Eye (tissue), 1 donor: ENCODE data around the gene DNAJC11.
"Not testable (repeated sequence)": the region's sequence is repeated elsewhere in the genome, so short reads cannot be mapped to it uniquely, and the experiment has no call there.

ENCODE experiments used
- DNase-seq: peaks from one replicate; pipeline ENCODE4 v3.0.0-alpha.2; 2015

Gene DNAJC11

DNA sequence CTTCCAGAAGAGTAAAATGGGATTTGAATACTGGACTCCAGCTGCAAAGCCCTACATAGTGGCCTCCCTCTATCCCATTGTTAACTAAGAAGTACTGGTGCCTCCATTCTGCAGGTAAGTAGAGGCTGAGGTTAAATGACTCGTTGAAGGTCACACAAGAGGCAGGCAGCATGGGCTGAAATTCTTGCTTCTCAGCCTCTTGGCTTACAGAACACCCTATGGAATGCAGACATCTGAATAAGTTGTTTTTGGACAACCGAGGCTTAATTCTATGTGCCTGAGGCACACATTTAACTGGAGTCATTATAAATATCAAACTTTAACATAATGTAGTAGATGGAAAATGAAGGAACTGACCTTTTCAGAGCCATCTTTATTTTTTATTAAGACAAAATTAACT lies 5.7 kb downstream of the DNAJC11 start:
- no peak for DNase-seq

- no peak for DNase-seq
Measured at GRCh38 chr1:6694121-6694713, 7.4 kb downstream of the DNAJC11 start.

DNA sequence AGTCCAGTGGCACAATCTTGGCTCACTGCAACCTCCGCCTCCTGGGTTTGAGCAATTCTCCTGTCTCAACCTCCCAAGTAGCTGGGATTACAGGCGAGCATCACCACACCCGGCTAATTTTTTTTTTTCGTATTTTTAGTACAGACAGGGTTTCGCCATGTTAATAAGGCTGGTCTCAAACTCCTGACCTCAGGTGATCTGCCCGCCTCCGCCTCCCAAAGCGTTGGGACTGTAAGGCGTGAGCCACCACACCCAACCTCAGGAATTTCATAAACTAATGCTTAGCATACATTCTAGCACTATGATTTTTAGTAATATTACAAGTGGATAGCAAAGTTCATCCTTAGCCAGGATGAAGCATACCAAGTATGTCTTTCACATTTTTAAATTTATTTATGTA lies 8.7 kb downstream of the DNAJC11 start:
- no peak for DNase-seq

GRCh38 chr1:6691507-6691906 lies 10.1 kb downstream of the DNAJC11 start:
- DNase-seq = no peak

DNA sequence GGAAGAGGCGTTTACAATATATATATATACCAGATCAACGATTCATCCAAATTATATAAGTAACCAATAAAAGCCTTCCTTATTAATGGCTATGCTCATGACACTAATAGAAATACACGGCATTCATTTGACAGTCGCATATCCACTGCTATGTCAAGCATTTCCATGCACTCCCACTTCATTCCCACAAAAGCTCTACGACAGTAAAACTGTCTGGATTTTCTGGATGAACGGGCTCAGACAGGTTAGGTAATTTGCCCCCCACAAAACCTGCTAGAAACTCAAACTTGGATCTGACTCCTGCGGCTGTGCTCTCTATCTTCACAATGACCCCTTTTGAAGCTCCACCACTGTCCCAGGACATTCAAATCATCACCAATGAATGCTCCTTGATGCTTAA lies 11.4 kb downstream of the DNAJC11 start:
- no peak for DNase-seq

- DNase-seq = no peak
Measured at GRCh38 chr1:6688757-6689156, 12.9 kb downstream of the DNAJC11 start.

GRCh38 chr1:6688001-6688400 lies 13.6 kb downstream of the DNAJC11 start:
- no peak for DNase-seq

GRCh38 chr1:6686294-6686693 lies 15.3 kb downstream of the DNAJC11 start:
- DNase-seq = no peak

GRCh38 chr1:6685381-6685780 lies 16.2 kb downstream of the DNAJC11 start:
- DNase-seq = no peak

GRCh38 chr1:6683434-6683833 lies 18.2 kb downstream of the DNAJC11 start:
- no peak for DNase-seq

DNA sequence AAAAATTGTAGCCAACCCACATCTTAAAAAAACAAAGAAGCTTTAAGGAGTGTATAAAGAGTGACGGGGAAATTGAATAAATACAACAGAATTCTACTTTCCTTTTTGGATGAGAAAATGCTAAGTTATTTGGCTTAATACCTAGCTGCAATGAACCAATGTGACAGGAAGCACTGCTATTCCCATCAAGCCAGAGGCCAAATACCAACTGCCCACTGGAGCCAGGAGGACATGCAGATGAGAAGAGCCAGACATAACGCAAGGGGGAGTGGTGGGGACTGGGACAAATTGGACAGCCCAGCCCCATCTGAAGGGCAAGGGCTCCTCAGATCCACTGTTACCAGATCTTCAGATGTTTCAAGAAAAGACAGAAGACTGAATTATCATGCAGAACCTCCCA lies 25.7 kb downstream of the DNAJC11 start:
- DNase-seq = no peak

DNA sequence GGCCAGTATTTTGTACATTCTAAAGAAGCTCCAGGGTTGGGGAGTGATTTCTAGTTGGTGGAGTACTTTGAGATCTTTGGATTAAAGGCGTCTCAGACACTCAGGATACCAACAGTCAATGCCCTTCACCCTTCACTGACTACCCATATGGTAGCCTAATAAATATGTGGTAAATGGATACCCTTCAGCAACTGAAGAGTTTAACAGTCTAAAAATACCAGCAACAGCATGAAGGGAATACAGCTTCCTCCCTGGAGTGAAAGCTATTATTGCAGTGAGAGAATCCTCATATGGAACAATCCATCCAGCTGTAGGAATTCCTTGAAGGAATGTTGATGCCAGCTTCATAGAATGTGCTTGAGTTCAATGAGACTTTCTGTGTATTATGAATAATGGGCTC lies 26.8 kb downstream of the DNAJC11 start:
- no peak for DNase-seq

- no peak for DNase-seq
Measured at GRCh38 chr1:6673816-6674398, 27.7 kb downstream of the DNAJC11 start.

DNA sequence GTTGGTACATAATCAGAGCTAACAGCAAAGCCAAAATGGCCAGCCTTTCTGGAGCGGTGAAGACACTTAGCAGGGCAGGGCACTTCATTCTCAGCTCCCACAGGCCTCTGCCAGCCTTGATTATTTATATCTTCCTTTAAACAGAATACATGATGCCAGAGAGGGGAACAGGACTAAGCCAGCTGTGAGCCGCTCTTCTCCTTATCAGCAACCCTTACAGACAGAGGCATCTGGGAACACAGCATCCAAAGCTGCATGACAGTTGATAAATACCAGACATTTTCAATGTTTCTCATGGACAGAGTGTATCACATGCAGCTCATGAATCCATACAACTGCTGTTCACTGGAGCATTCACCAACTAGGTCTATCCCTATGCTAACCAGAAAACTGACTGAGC lies 29.1 kb downstream of the DNAJC11 start:
- DNase-seq = no peak

DNA sequence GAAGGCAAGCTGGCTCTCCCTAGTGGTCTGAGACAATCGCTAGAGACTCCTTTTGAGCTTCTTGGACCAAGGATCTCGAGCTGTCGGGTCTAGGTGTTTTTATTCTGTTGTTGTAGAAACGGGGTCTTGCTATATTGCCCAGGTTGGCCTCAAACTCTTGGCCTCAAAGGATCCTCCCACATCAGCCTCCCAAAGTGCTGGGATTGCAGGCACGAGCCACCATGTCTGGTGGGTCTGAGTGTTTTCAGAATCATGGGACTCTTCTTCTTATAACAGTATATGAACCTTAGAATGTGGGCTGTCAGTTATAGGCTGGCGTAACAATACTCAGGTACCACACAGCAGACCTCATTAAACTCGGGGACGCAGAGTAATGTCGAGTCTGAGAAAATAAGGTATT lies 33.1 kb downstream of the DNAJC11 start:
- no peak for DNase-seq

GRCh38 chr1:6667139-6667538 lies 34.5 kb downstream of the DNAJC11 start:
- no peak for DNase-seq

DNA sequence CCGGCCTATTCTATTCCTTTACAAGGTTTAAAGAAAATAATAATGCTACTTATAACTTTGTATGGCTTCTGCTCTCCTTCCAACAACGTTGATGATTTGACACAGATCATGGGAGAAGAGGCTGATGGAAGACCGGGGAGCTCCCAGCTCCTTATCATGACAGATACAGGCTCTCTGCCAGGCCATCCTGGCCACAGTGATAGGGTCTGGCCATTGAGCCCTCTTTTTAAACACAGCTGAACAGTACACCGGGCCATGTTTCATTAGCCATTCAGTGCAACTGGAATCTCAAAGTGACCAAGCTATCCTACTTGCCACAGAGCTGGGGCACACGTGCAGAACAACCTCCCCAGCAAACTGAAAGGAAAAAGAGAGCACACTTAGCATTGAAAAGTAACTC lies 34.9 kb downstream of the DNAJC11 start:
- DNase-seq = no peak

- not testable (repeated sequence) for DNase-seq
Measured at GRCh38 chr1:6662468-6662867, 39.1 kb downstream of the DNAJC11 start.

DNA sequence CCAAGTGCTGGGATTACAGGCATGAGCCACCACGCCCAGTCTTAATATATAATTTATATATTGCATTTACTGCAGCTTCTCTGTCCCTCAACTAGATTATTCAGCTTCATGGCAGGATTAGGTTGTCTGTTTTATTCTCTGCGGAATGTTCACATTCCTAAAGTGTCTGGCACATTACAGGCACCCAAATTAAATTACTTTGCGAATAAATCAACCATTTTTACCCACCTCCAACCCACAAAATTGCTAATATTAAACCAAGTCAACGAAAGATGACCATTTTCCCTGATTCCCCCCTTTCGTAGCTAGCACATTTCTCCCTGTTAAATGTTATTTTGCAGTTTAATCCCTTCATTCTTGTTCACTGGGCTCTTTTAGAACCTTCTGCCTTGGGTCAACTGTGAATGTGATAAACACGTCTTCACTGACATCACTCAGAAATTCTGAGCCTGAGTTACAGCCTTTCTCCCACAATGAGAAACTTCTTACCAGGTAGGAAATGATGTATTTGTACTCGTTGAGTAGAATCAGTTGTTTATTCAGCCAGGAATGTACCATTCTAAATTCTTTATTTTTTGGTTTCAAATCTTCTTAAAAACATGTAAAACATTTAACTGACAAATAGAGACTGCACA lies 41.1 kb downstream of the DNAJC11 start:
- DNase-seq = no peak

- no peak for DNase-seq
Measured at GRCh38 chr1:6658359-6659060, 43.1 kb downstream of the DNAJC11 start.

GRCh38 chr1:6657138-6657537 lies 44.5 kb downstream of the DNAJC11 start:
- no peak for DNase-seq

- peak; percentile 65 for DNase-seq
Measured at GRCh38 chr1:6653436-6654290, 48.0 kb downstream of the DNAJC11 start.

- DNase-seq = no peak
Measured at GRCh38 chr1:6652986-6653385, 48.6 kb downstream of the DNAJC11 start.
